ENCODE measurements around the gene HJURP. TPM values are rescaled to one million over a fixed set of nuclear protein-coding genes. Genes with fewer than 3 reads are reported as not detected.
A peak's percentile ranks its signal among the peaks of the same experiment; 100 is the strongest.

Gene HJURP
- total RNA-seq, 1 donor from 2014 or later = 11.4 TPM

- H3K36me3 Mint-ChIP-seq (ENCODE audit: low read depth, unreplicated experiment) = peaks cover 4% of the 10 kb centered on the region
- no peaks in the 10 kb centered on the region for H3K9me3 Mint-ChIP-seq (ENCODE audit: unreplicated experiment)
- DNase-seq (ENCODE audit: low spot score) = no peak
- TF ChIP-seq CTCF (IDR thresholded peaks at IDR 0.05; ENCODE audit: unreplicated experiment) = no peak
- no peak overlapping the region for H3K4me3 Mint-ChIP-seq (ENCODE audit: unreplicated experiment)
- H3K27ac Mint-ChIP-seq (ENCODE audit: unreplicated experiment) = peak overlapping the region; percentile 46
- peaks cover 3% of the 10 kb centered on the region for H3K27me3 Mint-ChIP-seq (ENCODE audit: unreplicated experiment)
- H3K4me1 Mint-ChIP-seq (ENCODE audit: unreplicated experiment) = peaks cover 28% of the 10 kb centered on the region
These were observed 3.2 kb downstream of the HJURP start for GRCh38 chr2:233851169-233851568.

- Mint-ChIP-seq H3K9me3 (ENCODE audit: unreplicated experiment) (no peaks in the 10 kb centered on the region), H3K27me3 (ENCODE audit: unreplicated experiment) (peaks cover 2% of the 10 kb centered on the region), H3K4me3 (ENCODE audit: unreplicated experiment) (no peak overlapping the region), H3K4me1 (ENCODE audit: unreplicated experiment) (peaks cover 28% of the 10 kb centered on the region), H3K27ac (ENCODE audit: unreplicated experiment) (no peak overlapping the region), H3K36me3 (ENCODE audit: low read depth, unreplicated experiment) (peaks cover 6% of the 10 kb centered on the region)
- TF ChIP-seq CTCF (IDR thresholded peaks at IDR 0.05; ENCODE audit: unreplicated experiment) = no peak
- no peak for DNase-seq (ENCODE audit: low spot score)
These were observed 3.6 kb downstream of the HJURP start for GRCh38 chr2:233850745-233851144.

- H3K4me1 Mint-ChIP-seq (ENCODE audit: unreplicated experiment) = peaks cover 26% of the 10 kb centered on the region
- DNase-seq (ENCODE audit: low spot score) = no peak
- H3K4me3 Mint-ChIP-seq (ENCODE audit: unreplicated experiment) = no peak overlapping the region
- H3K9me3 Mint-ChIP-seq (ENCODE audit: unreplicated experiment) = no peaks in the 10 kb centered on the region
- no peak for TF ChIP-seq CTCF (IDR thresholded peaks at IDR 0.05; ENCODE audit: unreplicated experiment)
- peaks cover 7% of the 10 kb centered on the region for H3K36me3 Mint-ChIP-seq (ENCODE audit: low read depth, unreplicated experiment)
- H3K27me3 Mint-ChIP-seq (ENCODE audit: unreplicated experiment) = peaks cover 2% of the 10 kb centered on the region
- no peak overlapping the region for H3K27ac Mint-ChIP-seq (ENCODE audit: unreplicated experiment)
These were observed 4.6 kb downstream of the HJURP start for GRCh38 chr2:233849607-233850271.

- Mint-ChIP-seq H3K27ac (ENCODE audit: unreplicated experiment) (no peak overlapping the region), H3K9me3 (ENCODE audit: unreplicated experiment) (no peaks in the 10 kb centered on the region), H3K4me3 (ENCODE audit: unreplicated experiment) (no peak overlapping the region), H3K4me1 (ENCODE audit: unreplicated experiment) (peaks cover 21% of the 10 kb centered on the region), H3K27me3 (ENCODE audit: unreplicated experiment) (peaks cover 2% of the 10 kb centered on the region), H3K36me3 (ENCODE audit: low read depth, unreplicated experiment) (peaks cover 16% of the 10 kb centered on the region)
- DNase-seq (ENCODE audit: low spot score) = no peak
- TF ChIP-seq CTCF (IDR thresholded peaks at IDR 0.05; ENCODE audit: unreplicated experiment) = no peak
These were observed 6.1 kb downstream of the HJURP start for GRCh38 chr2:233848276-233848675.

- no peak for DNase-seq (ENCODE audit: low spot score)
- Mint-ChIP-seq H3K9me3 (ENCODE audit: unreplicated experiment) (no peaks in the 10 kb centered on the region), H3K4me3 (ENCODE audit: unreplicated experiment) (no peak overlapping the region), H3K36me3 (ENCODE audit: low read depth, unreplicated experiment) (peaks cover 17% of the 10 kb centered on the region), H3K4me1 (ENCODE audit: unreplicated experiment) (peaks cover 14% of the 10 kb centered on the region), H3K27me3 (ENCODE audit: unreplicated experiment) (peaks cover 2% of the 10 kb centered on the region), H3K27ac (ENCODE audit: unreplicated experiment) (no peak overlapping the region)
- no peak for TF ChIP-seq CTCF (IDR thresholded peaks at IDR 0.05; ENCODE audit: unreplicated experiment)
These were observed 7.0 kb downstream of the HJURP start for GRCh38 chr2:233847248-233847898.
